Right lobe of liver (tissue), 4 donors: ENCODE data around the gene SLC30A1.

Experiments used
- POLR2A ChIP-seq: fragments of 450-650 bp; IDR thresholded peaks from one replicate; pipeline ENCODE4 v1.6.1; 2017; ENCODE audit warnings: antibody characterized with exemption, mild to moderate bottlenecking
- TF ChIP-seq, protein P1 (sequence below), 4 donors: fragments of 200-600 bp in 3 of 4; fragments of 450-650 bp in 1 of 4; IDR thresholded peaks; one replicate each; pipeline versions ENCODE4 v1.5.1 to v1.8.0; 2016 to 2022; ENCODE audit warnings: antibody characterized with exemption in 4 of 4, mild to moderate bottlenecking in 2 of 4
- donor health status: DM: no; HTN: no; CAD: no.
- donor health status: DM: no; HTN: no; CAD: no.
- donor health status: DM: no; HTN: yes; CAD: no.

DNA sequence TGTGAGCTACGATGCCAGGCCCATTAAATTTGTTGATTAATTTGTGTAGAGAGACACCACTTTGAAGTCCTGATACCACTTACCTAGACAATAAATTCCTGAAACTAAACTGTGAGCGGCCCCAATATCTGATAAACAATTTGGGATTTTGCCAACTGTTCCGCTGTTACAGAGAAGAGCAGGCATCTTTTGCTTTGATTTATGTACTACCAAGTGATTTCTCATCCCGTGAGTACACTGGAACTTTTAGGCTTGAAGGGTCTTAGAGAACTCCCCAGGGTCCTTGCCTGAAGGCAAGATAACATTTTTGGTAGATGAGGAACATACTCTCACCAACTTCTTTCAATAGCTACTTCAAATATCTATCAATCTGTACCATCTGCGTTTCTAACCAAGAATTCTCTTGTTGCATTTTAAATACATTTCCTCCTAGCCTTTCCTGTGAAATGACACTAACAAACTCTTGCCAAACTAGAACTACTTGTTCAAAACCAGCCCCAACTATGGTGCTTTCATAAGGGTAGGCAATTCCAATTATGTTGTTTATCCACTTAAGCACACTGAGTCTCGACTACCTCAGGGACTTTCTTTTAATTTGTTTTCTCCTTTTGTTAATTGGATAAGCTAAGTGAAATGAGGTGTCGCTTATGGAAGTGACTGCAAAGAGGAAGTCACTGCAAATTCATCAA lies 23.2 kb upstream of the SLC30A1 start:
- no peak for TF ChIP-seq POLR2A
- TF ChIP-seq, protein P1, sequence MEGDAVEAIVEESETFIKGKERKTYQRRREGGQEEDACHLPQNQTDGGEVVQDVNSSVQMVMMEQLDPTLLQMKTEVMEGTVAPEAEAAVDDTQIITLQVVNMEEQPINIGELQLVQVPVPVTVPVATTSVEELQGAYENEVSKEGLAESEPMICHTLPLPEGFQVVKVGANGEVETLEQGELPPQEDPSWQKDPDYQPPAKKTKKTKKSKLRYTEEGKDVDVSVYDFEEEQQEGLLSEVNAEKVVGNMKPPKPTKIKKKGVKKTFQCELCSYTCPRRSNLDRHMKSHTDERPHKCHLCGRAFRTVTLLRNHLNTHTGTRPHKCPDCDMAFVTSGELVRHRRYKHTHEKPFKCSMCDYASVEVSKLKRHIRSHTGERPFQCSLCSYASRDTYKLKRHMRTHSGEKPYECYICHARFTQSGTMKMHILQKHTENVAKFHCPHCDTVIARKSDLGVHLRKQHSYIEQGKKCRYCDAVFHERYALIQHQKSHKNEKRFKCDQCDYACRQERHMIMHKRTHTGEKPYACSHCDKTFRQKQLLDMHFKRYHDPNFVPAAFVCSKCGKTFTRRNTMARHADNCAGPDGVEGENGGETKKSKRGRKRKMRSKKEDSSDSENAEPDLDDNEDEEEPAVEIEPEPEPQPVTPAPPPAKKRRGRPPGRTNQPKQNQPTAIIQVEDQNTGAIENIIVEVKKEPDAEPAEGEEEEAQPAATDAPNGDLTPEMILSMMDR (IDR thresholded peaks at IDR 0.05), result no peak
